GM23338 (cell line): ENCODE results near the gene CDC42BPG. TPM values are rescaled to one million over a fixed set of nuclear protein-coding genes. Genes with fewer than 3 reads are reported as not detected.

ENCODE experiments used
- ATAC-seq: fragments of 200-7000 bp; cut with Tn5 transposase; 3 replicates; pipeline ENCODE4 v1.9.1; 2020
- DNase-seq: peaks from one replicate; pipeline ENCODE4 v3.0.0-alpha.2; 2015; ENCODE audit warnings: low spot score
- H2AFZ ChIP-seq: fragments of 200-600 bp; sonication (generic); 2 replicates; pipeline ENCODE4 v1.8.0; 2016; ENCODE audit warnings: antibody characterized with exemption, mild to moderate bottlenecking, moderate library complexity
- H3F3A ChIP-seq: fragments of 200-600 bp; sonication (generic); replicated peaks from 2 replicates; pipeline ENCODE4 v1.8.0; 2017; ENCODE audit warnings: antibody characterized with exemption, mixed run types, low read depth
- H3K27ac ChIP-seq: fragments of 200-600 bp; sonication (generic); 2 replicates; pipeline ENCODE4 v1.6.1; 2016; ENCODE audit warnings: low read depth
- H3K27me3 ChIP-seq: fragments of 200-600 bp; sonication (generic); 2 replicates; pipeline ENCODE4 v1.8.0; 2016; ENCODE audit warnings: mild to moderate bottlenecking, mixed run types, moderate library complexity; ENCODE audit not compliant: insufficient read depth
- H3K36me3 ChIP-seq: fragments of 200-600 bp; sonication (generic); 2 replicates; pipeline ENCODE4 v1.8.0; 2016; ENCODE audit warnings: mild to moderate bottlenecking; ENCODE audit not compliant: insufficient read depth
- H3K4me1 ChIP-seq: fragments of 200-600 bp; sonication (generic); 2 replicates; pipeline ENCODE4 v1.8.0; 2016; ENCODE audit warnings: mild to moderate bottlenecking, moderate library complexity; ENCODE audit not compliant: insufficient read depth
- H3K4me2 ChIP-seq: fragments of 200-600 bp; sonication (generic); 2 replicates; pipeline ENCODE4 v1.7.1; 2017; ENCODE audit warnings: mixed run types
- H3K4me3 ChIP-seq: fragments of 200-600 bp; sonication (generic); 2 replicates; pipeline ENCODE4 v1.6.1; 2016; ENCODE audit warnings: mixed run types
- H3K79me2 ChIP-seq: fragments of 200-600 bp; sonication (generic); replicated peaks from 2 replicates; pipeline ENCODE4 v1.8.0; 2017; ENCODE audit warnings: mild to moderate bottlenecking; ENCODE audit not compliant: insufficient read depth
- H3K9me2 ChIP-seq: fragments of 200-600 bp; sonication (generic); 2 replicates; pipeline ENCODE4 v1.8.0; 2017; ENCODE audit not compliant: insufficient read depth
- H4K20me1 ChIP-seq: fragments of 200-600 bp; sonication (generic); replicated peaks from 2 replicates; pipeline ENCODE4 v1.8.0; 2017; ENCODE audit warnings: mild to moderate bottlenecking; ENCODE audit not compliant: insufficient read depth
- H3K27ac Mint-ChIP-seq: 2 replicates; pipeline ENCODE4 v1.8.0; 2020; ENCODE audit warnings: inconsistent platforms, mild to moderate bottlenecking, moderate library complexity, mixed read lengths
- H3K27me3 Mint-ChIP-seq: 3 replicates; pipeline ENCODE4 v1.8.0; 2022; ENCODE audit warnings: low read depth, mild to moderate bottlenecking, moderate library complexity, mixed read lengths, inconsistent platforms; ENCODE audit not compliant: insufficient read depth, poor library complexity
- H3K36me3 Mint-ChIP-seq: 3 replicates; pipeline ENCODE4 v1.8.0; 2021; ENCODE audit warnings: low read depth, mild to moderate bottlenecking, inconsistent platforms, moderate library complexity, mixed read lengths
- H3K4me1 Mint-ChIP-seq: 3 replicates; pipeline ENCODE4 v1.8.0; 2020; ENCODE audit warnings: mild to moderate bottlenecking, inconsistent platforms, mixed read lengths
- H3K4me3 Mint-ChIP-seq: 3 replicates; pipeline ENCODE4 v1.8.0; 2021; ENCODE audit warnings: moderate library complexity, mild to moderate bottlenecking, inconsistent platforms, mixed read lengths
- H3K9me3 Mint-ChIP-seq: 3 replicates; pipeline ENCODE4 v1.8.0; 2020; ENCODE audit warnings: moderate library complexity, mild to moderate bottlenecking, inconsistent platforms, mixed read lengths
- CREB1 ChIP-seq: fragments of 250-450 bp; sonication (Bioruptor Pico); IDR thresholded peaks from 2 replicates; pipeline ENCODE4 v1.5.0; 2020; ENCODE audit warnings: low read depth, mild to moderate bottlenecking, moderate library complexity
- EZH2phosphoT487 ChIP-seq: fragments of 200-600 bp; sonication (generic); IDR thresholded peaks from one replicate; pipeline ENCODE4 v1.8.1; 2018; ENCODE audit warnings: antibody characterized with exemption; ENCODE audit not compliant: unreplicated experiment
- JUNB ChIP-seq: IDR thresholded peaks from one replicate; pipeline ENCODE4 v1.6.1; 2016; ENCODE audit warnings: antibody characterized with exemption; ENCODE audit not compliant: unreplicated experiment
- NANOG ChIP-seq: IDR thresholded peaks from 2 replicates; pipeline ENCODE4 v1.6.1; 2016; ENCODE audit warnings: antibody characterized with exemption, borderline replicate concordance
- POLR2AphosphoS5 ChIP-seq: IDR thresholded peaks from 2 replicates; pipeline ENCODE4 v1.6.1; 2016; ENCODE audit warnings: antibody characterized with exemption, low read depth
- STAT1 ChIP-seq: IDR thresholded peaks from one replicate; pipeline ENCODE4 v1.6.1; 2016; ENCODE audit warnings: antibody characterized with exemption; ENCODE audit not compliant: unreplicated experiment
- ZNF331 ChIP-seq: fragments of 250-450 bp; sonication (Bioruptor Pico); IDR thresholded peaks from 2 replicates; pipeline ENCODE4 v1.5.0; 2020; ENCODE audit warnings: low read depth, mild to moderate bottlenecking, moderate library complexity
- ZNF462 ChIP-seq: fragments of 250-450 bp; sonication (Bioruptor Pico); IDR thresholded peaks from 2 replicates; pipeline ENCODE4 v1.5.0; 2020; ENCODE audit warnings: mild to moderate bottlenecking, moderate library complexity
- polyA plus RNA-seq: library from polyadenylated mRNA; unstranded; fragments of >200 nt; fragmentation: Nextera tagmentation; extraction: Ambion mirVana; gene quantifications from 2 replicates; pipeline ENCODE4 v1.2.1, GENCODE V29; 2016
- total RNA-seq: library from RNA; depleted of rRNA; stranded (reverse); fragments of >200 nt; shearing (Covaris generic); gene quantifications from 2 replicates; pipeline ENCODE4 v1.2.3, GENCODE V29; 2014
- TF ChIP-seq, protein P1 (sequence below), 2 experiments: fragments of 200-600 bp in 1 of 2; sonication (generic) in 1 of 2; conservative IDR thresholded peaks; 2 replicates each; pipeline versions ENCODE4 v1.5.1 to v1.6.1; 2016 to 2017; ENCODE audit warnings: antibody characterized with exemption in 2 of 2, low read depth in 2 of 2, mild to moderate bottlenecking in 2 of 2, moderate library complexity in 1 of 2

CDC42BPG gene
- total and polyA plus RNA-seq, 2 experiments from 2014 or later = 2.3 to 11.6 TPM

GRCh38 chr11:64837887-64838351 lies 6.5 kb downstream of the CDC42BPG start (continued):
- TF ChIP-seq ZNF462 (CRISPR knock-in tag) = no peak
- no peak for TF ChIP-seq JUNB
- TF ChIP-seq ZNF331 (CRISPR knock-in tag) = no peak
- TF ChIP-seq STAT1 = no peak
- no peak for TF ChIP-seq POLR2AphosphoS5
- no peak for TF ChIP-seq NANOG
- TF ChIP-seq, protein P1, sequence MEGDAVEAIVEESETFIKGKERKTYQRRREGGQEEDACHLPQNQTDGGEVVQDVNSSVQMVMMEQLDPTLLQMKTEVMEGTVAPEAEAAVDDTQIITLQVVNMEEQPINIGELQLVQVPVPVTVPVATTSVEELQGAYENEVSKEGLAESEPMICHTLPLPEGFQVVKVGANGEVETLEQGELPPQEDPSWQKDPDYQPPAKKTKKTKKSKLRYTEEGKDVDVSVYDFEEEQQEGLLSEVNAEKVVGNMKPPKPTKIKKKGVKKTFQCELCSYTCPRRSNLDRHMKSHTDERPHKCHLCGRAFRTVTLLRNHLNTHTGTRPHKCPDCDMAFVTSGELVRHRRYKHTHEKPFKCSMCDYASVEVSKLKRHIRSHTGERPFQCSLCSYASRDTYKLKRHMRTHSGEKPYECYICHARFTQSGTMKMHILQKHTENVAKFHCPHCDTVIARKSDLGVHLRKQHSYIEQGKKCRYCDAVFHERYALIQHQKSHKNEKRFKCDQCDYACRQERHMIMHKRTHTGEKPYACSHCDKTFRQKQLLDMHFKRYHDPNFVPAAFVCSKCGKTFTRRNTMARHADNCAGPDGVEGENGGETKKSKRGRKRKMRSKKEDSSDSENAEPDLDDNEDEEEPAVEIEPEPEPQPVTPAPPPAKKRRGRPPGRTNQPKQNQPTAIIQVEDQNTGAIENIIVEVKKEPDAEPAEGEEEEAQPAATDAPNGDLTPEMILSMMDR (conservative IDR thresholded peaks at IDR 0.05; ENCODE audit: low read depth in 2 of 2) = no peak

DNA sequence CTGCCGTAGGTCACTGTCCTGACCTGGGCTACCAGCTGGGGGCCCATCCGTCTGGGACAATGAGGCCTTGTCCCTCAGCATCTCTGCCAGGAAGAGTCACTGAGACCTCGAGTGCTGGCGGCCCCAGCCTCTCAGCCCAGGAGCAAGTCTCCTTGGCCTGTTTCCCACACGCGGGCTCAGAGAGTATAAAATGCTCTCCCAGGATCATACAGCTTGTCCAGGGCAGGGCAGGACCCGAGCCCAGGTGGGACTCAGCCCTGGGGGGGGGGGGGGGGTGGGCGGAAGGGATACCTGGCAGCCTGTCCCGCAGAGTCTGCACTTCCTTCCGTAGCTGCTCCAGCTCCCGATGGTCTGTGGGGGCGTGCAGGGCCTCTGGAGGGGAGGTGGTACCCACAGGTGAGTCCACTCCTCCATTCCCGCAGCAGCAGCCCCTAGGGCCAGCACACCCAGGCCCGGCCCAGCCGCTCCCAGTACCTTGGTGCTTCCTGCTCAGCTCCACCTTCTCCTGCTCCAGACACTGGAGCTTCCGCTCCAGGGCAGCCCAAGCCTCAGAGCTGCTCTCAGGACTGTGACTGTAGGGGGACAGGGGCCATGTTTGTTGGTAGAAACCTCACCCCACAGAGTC lies 7.9 kb downstream of the CDC42BPG start:
- no peak for DNase-seq
- ATAC-seq = no peak
- H3K27ac Mint-ChIP-seq = no peak overlapping the region
- H3K9me2 ChIP-seq = no peaks in the 10 kb centered on the region
- no peak overlapping the region for H2AFZ ChIP-seq
- H3K36me3 Mint-ChIP-seq = peaks cover 9% of the 10 kb centered on the region; the same call in 2 of the 3 replicates
- H3K4me3 ChIP-seq = no peak overlapping the region
- no peaks in the 10 kb centered on the region for H3K36me3 ChIP-seq
- H3K27me3 ChIP-seq = no peaks in the 10 kb centered on the region
- H3K9me3 Mint-ChIP-seq = no peaks in the 10 kb centered on the region
- H4K20me1 ChIP-seq = no peaks in the 10 kb centered on the region
- no peaks in the 10 kb centered on the region for H3K4me1 ChIP-seq
- no peak overlapping the region for H3K27ac ChIP-seq
- no peaks in the 10 kb centered on the region for H3F3A ChIP-seq
- H3K4me1 Mint-ChIP-seq = peaks cover under 1% of the 10 kb centered on the region; the same call in 1 of the 3 replicates
- H3K4me3 Mint-ChIP-seq = no peak overlapping the region
- H3K27me3 Mint-ChIP-seq = peaks cover 2% of the 10 kb centered on the region
- H3K79me2 ChIP-seq = no peaks in the 10 kb centered on the region
- no peak overlapping the region for H3K4me2 ChIP-seq
- TF ChIP-seq CREB1 (CRISPR knock-in tag) (no peak), ZNF331 (CRISPR knock-in tag) (no peak), EZH2phosphoT487 (no peak)
